H1 (cell line): ENCODE results near the gene POU2F2.

Experiments used
- BRCA1 ChIP-seq: IDR thresholded peaks from 2 replicates; pipeline ENCODE4 v1.6.1; 2012; ENCODE audit warnings: low read depth, low read length, improper control_type of control experiment
- CEBPB ChIP-seq: IDR thresholded peaks from 2 replicates; pipeline ENCODE4 v1.6.1; 2012; ENCODE audit warnings: low read depth, low read length
- CHD2 ChIP-seq: IDR thresholded peaks from 2 replicates; pipeline ENCODE4 v1.6.1; 2012; ENCODE audit warnings: low read length, improper control_type of control experiment
- CTCF ChIP-seq, 3 experiments: IDR thresholded peaks; 1 replicate in 2 of 3; 2 replicates in 1 of 3; pipeline versions ENCODE4 v1.5.1 to v1.6.1; 2011; ENCODE audit warnings: low read length in 3 of 3, mild to moderate bottlenecking in 3 of 3, inconsistent platforms in 2 of 3, low read depth in 1 of 3, moderate library complexity in 1 of 3; ENCODE audit not compliant: insufficient read depth in 1 of 3; ENCODE audit errors: control extremely low read depth in 1 of 3
- EP300 ChIP-seq, 2 experiments: IDR thresholded peaks; 1 replicate in 1 of 2; 2 replicates in 1 of 2; pipeline ENCODE4 v1.6.1; 2011 to 2012; ENCODE audit warnings: low read depth in 2 of 2, low read length in 2 of 2, mild to moderate bottlenecking in 2 of 2, borderline replicate concordance in 1 of 2, inconsistent platforms in 1 of 2, moderate library complexity in 1 of 2
- HDAC2 ChIP-seq, 2 experiments: fragments of 300-600 bp in 1 of 2; sonication (generic) in 1 of 2; IDR thresholded peaks; 2 replicates each; pipeline ENCODE4 v1.6.1; 2011 to 2012; ENCODE audit warnings: low read depth in 2 of 2, low read length in 2 of 2, mild to moderate bottlenecking in 2 of 2, moderate library complexity in 2 of 2, borderline replicate concordance in 1 of 2, inconsistent platforms in 1 of 2
- JUN ChIP-seq: IDR thresholded peaks from 2 replicates; pipeline ENCODE4 v1.6.1; 2011; ENCODE audit warnings: low read depth, mild to moderate bottlenecking, improper control_type of control experiment, low read length
- JUND ChIP-seq: IDR thresholded peaks from 2 replicates; pipeline ENCODE4 v1.6.1; 2011; ENCODE audit warnings: mild to moderate bottlenecking, improper control_type of control experiment, low read length
- MAX ChIP-seq: IDR thresholded peaks from 2 replicates; pipeline ENCODE4 v1.6.1; 2012; ENCODE audit warnings: inconsistent platforms
- POLR2A ChIP-seq, 2 experiments: IDR thresholded peaks; 1 replicate in 1 of 2; 2 replicates in 1 of 2; pipeline ENCODE4 v1.6.1; 2011; ENCODE audit warnings: low read depth in 2 of 2, low read length in 2 of 2, mild to moderate bottlenecking in 2 of 2; ENCODE audit errors: control extremely low read depth in 1 of 2
- POLR2AphosphoS5 ChIP-seq: IDR thresholded peaks from 2 replicates; pipeline ENCODE4 v1.6.1; 2011; ENCODE audit warnings: low read depth, low read length
- SUZ12 ChIP-seq: fragments of 200-600 bp; sonication (generic); IDR thresholded peaks from 2 replicates; pipeline ENCODE4 v1.6.1; 2012; ENCODE audit warnings: mild to moderate bottlenecking, inconsistent platforms, low read length, moderate library complexity, mixed read lengths
- TEAD4 ChIP-seq: IDR thresholded peaks from 2 replicates; pipeline ENCODE4 v1.6.1; 2012; ENCODE audit warnings: low read depth, low read length, inconsistent platforms, mixed read lengths
- ZNF274 ChIP-seq: IDR thresholded peaks from 2 replicates; pipeline ENCODE4 v1.7.0; 2012; ENCODE audit warnings: low read length, borderline replicate concordance; ENCODE audit errors: extremely low read depth

GRCh38 chr19:42123765-42124164, 8.5 kb downstream of the POU2F2 start:
- no peak for TF ChIP-seq BRCA1
- no peak for TF ChIP-seq EP300 (IDR thresholded peaks at IDR 0.05; ENCODE audit: borderline replicate concordance in 1 of 2, low read depth in 2 of 2, low read length in 2 of 2)
- TF ChIP-seq SUZ12, result no peak
- no peak for TF ChIP-seq TEAD4
- no peak for TF ChIP-seq POLR2A (IDR thresholded peaks at IDR 0.05; ENCODE audit: control extremely low read depth in 1 of 2, low read depth in 2 of 2, low read length in 2 of 2)
- TF ChIP-seq JUN, result no peak
- no peak for TF ChIP-seq CEBPB
- TF ChIP-seq HDAC2 (IDR thresholded peaks at IDR 0.05; ENCODE audit: borderline replicate concordance in 1 of 2, low read depth in 2 of 2, low read length in 2 of 2), result no peak
- TF ChIP-seq CTCF (IDR thresholded peaks at IDR 0.05; ENCODE audit: control extremely low read depth in 1 of 3, insufficient read depth in 1 of 3, low read depth in 1 of 3, low read length in 3 of 3), result no peak
- no peak for TF ChIP-seq ZNF274
- TF ChIP-seq POLR2AphosphoS5, result no peak
- TF ChIP-seq JUND, result no peak
- TF ChIP-seq MAX, result no peak
- no peak for TF ChIP-seq CHD2
